ENCODE results near the gene NDRG4.

The NDRG4 gene

GRCh38 chr16:58476791-58477190 is 23.2 kb upstream of the NDRG4 start:
- H3F3A ChIP-seq (ENCODE audit: control insufficient read depth, insufficient read depth) = no peaks in the 10 kb centered on the region
- 0 out of 2 replicates have a peak, but pooled peaks cover 4% of the 10 kb centered on the region for H3K4me1 ChIP-seq (ENCODE audit: control insufficient read depth, low read length)
- no peaks in the 10 kb centered on the region for H3K79me2 ChIP-seq (ENCODE audit: control insufficient read depth, low read length)
- peaks cover 8% of the 10 kb centered on the region; the same call in 1 of the 2 replicates for H3K27me3 ChIP-seq (ENCODE audit: control insufficient read depth, low read length)
- H3K27ac ChIP-seq (ENCODE audit: low read depth, low read length) = no peak overlapping the region
- no peaks in the 10 kb centered on the region for H3K9me2 ChIP-seq (replicated peaks; ENCODE audit: control insufficient read depth, low read length)
- no peaks in the 10 kb centered on the region for H4K20me1 ChIP-seq (ENCODE audit: control insufficient read depth, insufficient read depth, low read depth, low read length)
- H3K4me3 ChIP-seq (ENCODE audit: low read length) = no peak overlapping the region
- TF ChIP-seq CTCF (IDR thresholded peaks at IDR 0.05; ENCODE audit: low read depth, low read length, poor library complexity, severe bottlenecking) (no peak), EZH2phosphoT487 (IDR thresholded peaks at IDR 0.05; ENCODE audit: borderline replicate concordance, low read length) (no peak)
- H3K36me3 ChIP-seq (ENCODE audit: control insufficient read depth, low read length) = no peaks in the 10 kb centered on the region
- H3K9me3 ChIP-seq (ENCODE audit: control insufficient read depth, insufficient read depth, low read length) = no peaks in the 10 kb centered on the region
- no peak overlapping the region for H3K4me2 ChIP-seq (ENCODE audit: low read length)

DNA sequence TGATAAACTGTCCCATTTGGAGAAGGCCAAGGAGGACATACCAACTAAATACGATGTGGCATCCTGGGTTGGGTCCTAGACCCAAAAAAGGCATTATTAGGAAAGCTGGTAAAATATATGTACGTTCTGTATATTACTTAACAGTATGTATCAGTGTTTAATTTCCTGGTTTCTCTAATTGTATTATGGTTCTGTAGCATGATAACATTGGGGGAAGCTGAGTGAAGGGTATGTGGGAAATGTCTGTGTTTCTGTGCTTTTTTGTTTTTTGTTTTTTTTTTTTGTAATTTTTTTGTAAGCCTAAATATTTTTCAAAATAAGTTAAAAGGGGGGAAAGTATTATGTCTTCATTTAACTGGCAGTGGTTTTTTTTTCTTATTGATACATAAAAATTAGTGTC is 21.5 kb upstream of the NDRG4 start:
- Histone ChIP-seq H3K4me1 (ENCODE audit: control insufficient read depth, low read length) (0 out of 2 replicates have a peak, but pooled peaks cover 4% of the 10 kb centered on the region), H3K9me2 (replicated peaks; ENCODE audit: control insufficient read depth, low read length) (no peaks in the 10 kb centered on the region), H3K79me2 (ENCODE audit: control insufficient read depth, low read length) (no peaks in the 10 kb centered on the region), H3K36me3 (ENCODE audit: control insufficient read depth, low read length) (no peaks in the 10 kb centered on the region), H3K27me3 (ENCODE audit: control insufficient read depth, low read length) (peaks cover 8% of the 10 kb centered on the region; the same call in 1 of the 2 replicates), H3K4me3 (ENCODE audit: low read length) (no peak overlapping the region), H3K4me2 (ENCODE audit: low read length) (no peak overlapping the region), H4K20me1 (ENCODE audit: control insufficient read depth, insufficient read depth, low read depth, low read length) (no peaks in the 10 kb centered on the region), H3K27ac (ENCODE audit: low read depth, low read length) (no peak overlapping the region), H3F3A (ENCODE audit: control insufficient read depth, insufficient read depth) (no peaks in the 10 kb centered on the region), H3K9me3 (ENCODE audit: control insufficient read depth, insufficient read depth, low read length) (no peaks in the 10 kb centered on the region)
- TF ChIP-seq EZH2phosphoT487 (IDR thresholded peaks at IDR 0.05; ENCODE audit: borderline replicate concordance, low read length) = no peak

- Histone ChIP-seq H3F3A (ENCODE audit: control insufficient read depth, insufficient read depth) (no peaks in the 10 kb centered on the region), H3K79me2 (ENCODE audit: control insufficient read depth, low read length) (no peaks in the 10 kb centered on the region), H4K20me1 (ENCODE audit: control insufficient read depth, insufficient read depth, low read depth, low read length) (no peaks in the 10 kb centered on the region), H3K9me2 (replicated peaks; ENCODE audit: control insufficient read depth, low read length) (no peaks in the 10 kb centered on the region), H3K27me3 (ENCODE audit: control insufficient read depth, low read length) (peaks cover 3% of the 10 kb centered on the region; the same call in 1 of the 2 replicates), H3K4me3 (ENCODE audit: low read length) (no peak overlapping the region), H3K4me1 (ENCODE audit: control insufficient read depth, low read length) (no peaks in the 10 kb centered on the region), H3K4me2 (ENCODE audit: low read length) (no peak overlapping the region), H3K36me3 (ENCODE audit: control insufficient read depth, low read length) (no peaks in the 10 kb centered on the region), H3K27ac (ENCODE audit: low read depth, low read length) (no peak overlapping the region), H3K9me3 (ENCODE audit: control insufficient read depth, insufficient read depth, low read length) (no peaks in the 10 kb centered on the region)
- TF ChIP-seq EZH2phosphoT487 (IDR thresholded peaks at IDR 0.05; ENCODE audit: borderline replicate concordance, low read length) (no peak), CTCF (IDR thresholded peaks at IDR 0.05; ENCODE audit: low read depth, low read length, poor library complexity, severe bottlenecking) (no peak)
Observed at GRCh38 chr16:58481226-58481869, 18.6 kb upstream of the NDRG4 start.

DNA sequence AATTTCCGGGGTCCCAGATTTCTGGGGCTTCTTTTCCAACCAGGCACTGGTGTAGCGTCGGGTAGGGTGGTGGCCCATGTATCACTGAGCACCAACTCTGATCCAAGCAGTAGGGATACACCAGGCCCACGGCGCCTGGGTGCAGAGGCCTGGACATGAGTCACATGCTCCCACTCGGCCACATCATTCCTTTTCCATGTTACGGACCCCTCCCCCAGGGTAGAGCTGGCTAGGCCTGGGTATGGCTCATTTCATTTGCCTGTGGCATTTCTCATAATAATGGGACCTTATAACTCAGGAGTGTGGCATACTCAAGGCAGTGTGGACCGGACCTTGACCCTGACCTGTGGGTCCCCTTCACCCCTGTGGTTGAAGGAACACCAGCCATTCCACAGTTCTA is 18.0 kb upstream of the NDRG4 start:
- Histone ChIP-seq H3K4me2 (ENCODE audit: low read length) (no peak overlapping the region), H3K9me3 (ENCODE audit: control insufficient read depth, insufficient read depth, low read length) (no peaks in the 10 kb centered on the region)
- no peak for TF ChIP-seq EZH2phosphoT487 (IDR thresholded peaks at IDR 0.05; ENCODE audit: borderline replicate concordance, low read length)
- TF ChIP-seq CTCF (IDR thresholded peaks at IDR 0.05; ENCODE audit: low read depth, low read length, poor library complexity, severe bottlenecking) = no peak

More for the DNA sequence above, 18.0 kb upstream of the NDRG4 start:
- Histone ChIP-seq H3K79me2 (ENCODE audit: control insufficient read depth, low read length) (no peaks in the 10 kb centered on the region), H3F3A (ENCODE audit: control insufficient read depth, insufficient read depth) (no peaks in the 10 kb centered on the region), H3K27ac (ENCODE audit: low read depth, low read length) (no peak overlapping the region), H3K4me3 (ENCODE audit: low read length) (no peak overlapping the region), H3K36me3 (ENCODE audit: control insufficient read depth, low read length) (no peaks in the 10 kb centered on the region), H3K27me3 (ENCODE audit: control insufficient read depth, low read length) (peaks cover 3% of the 10 kb centered on the region; the same call in 1 of the 2 replicates), H3K4me1 (ENCODE audit: control insufficient read depth, low read length) (no peaks in the 10 kb centered on the region), H3K9me2 (replicated peaks; ENCODE audit: control insufficient read depth, low read length) (no peaks in the 10 kb centered on the region), H4K20me1 (ENCODE audit: control insufficient read depth, insufficient read depth, low read depth, low read length) (no peaks in the 10 kb centered on the region)

All from DOHH2 (cell line).